DND-41 (cell line): ENCODE measurements around the gene PRRX2.

Experiments
- ATAC-seq: fragments of 200-7000 bp; cut with Tn5 transposase; 3 replicates; pipeline ENCODE4 v1.9.1; 2021; ENCODE audit warnings: low read depth; ENCODE audit not compliant: insufficient read depth
- DNase-seq: peaks from one replicate; pipeline ENCODE4 v3.0.0-alpha.2; 2020
- H2AFZ ChIP-seq: 2 replicates; pipeline ENCODE4 v1.6.0; 2012; ENCODE audit warnings: low read depth, low read length
- H3K27ac ChIP-seq: 2 replicates; pipeline ENCODE4 v1.5.1; 2012; ENCODE audit warnings: low read length, inconsistent platforms
- H3K27me3 ChIP-seq: fragments of 200-600 bp; sonication (generic); 2 replicates; pipeline ENCODE4 v1.6.0; 2012; ENCODE audit warnings: low read length, mild to moderate bottlenecking, inconsistent platforms; ENCODE audit not compliant: insufficient read depth, poor library complexity
- H3K36me3 ChIP-seq: 2 replicates; pipeline ENCODE4 v1.5.1; 2012; ENCODE audit warnings: low read length, inconsistent platforms; ENCODE audit not compliant: insufficient read depth
- H3K4me1 ChIP-seq: 2 replicates; pipeline ENCODE4 v1.5.1; 2012; ENCODE audit warnings: mild to moderate bottlenecking, low read length; ENCODE audit not compliant: insufficient read depth
- H3K4me2 ChIP-seq: 2 replicates; pipeline ENCODE4 v1.6.0; 2012; ENCODE audit warnings: mild to moderate bottlenecking, moderate library complexity, low read length, inconsistent platforms; ENCODE audit not compliant: insufficient read depth
- H3K4me3 ChIP-seq, 2 experiments: fragments of 200-600 bp in 1 of 2; shearing (Covaris generic) in 1 of 2; 2 replicates each; pipeline ENCODE4 v1.5.1; 2012 to 2016; ENCODE audit warnings: inconsistent platforms in 2 of 2, low read length in 2 of 2, mild to moderate bottlenecking in 2 of 2, low read depth in 1 of 2, moderate library complexity in 1 of 2
- H3K79me2 ChIP-seq: 2 replicates; pipeline ENCODE4 v1.6.0; 2012; ENCODE audit warnings: low read length, inconsistent platforms; ENCODE audit not compliant: insufficient read depth
- H3K9ac ChIP-seq: 2 replicates; pipeline ENCODE4 v1.6.0; 2012; ENCODE audit warnings: low read depth, mild to moderate bottlenecking, inconsistent platforms, low read length, moderate library complexity
- H3K9me3 ChIP-seq: 2 replicates; pipeline ENCODE4 v1.5.1; 2012; ENCODE audit warnings: low read length, moderate library complexity, mild to moderate bottlenecking, inconsistent platforms; ENCODE audit not compliant: insufficient read depth, severe bottlenecking
- H4K20me1 ChIP-seq: 2 replicates; pipeline ENCODE4 v1.6.0; 2012; ENCODE audit warnings: low read length; ENCODE audit not compliant: insufficient read depth
- CTCF ChIP-seq: IDR thresholded peaks from 2 replicates; pipeline ENCODE4 v1.5.1; 2012; ENCODE audit warnings: borderline replicate concordance, low read length, moderate library complexity, mild to moderate bottlenecking; ENCODE audit not compliant: poor library complexity, severe bottlenecking; ENCODE audit errors: extremely low read depth
- EZH2 ChIP-seq: IDR thresholded peaks from 3 replicates; pipeline ENCODE4 v1.6.1; 2012; ENCODE audit warnings: borderline replicate concordance, low read depth, mild to moderate bottlenecking, moderate library complexity, low read length, inconsistent platforms; ENCODE audit not compliant: severe bottlenecking

The PRRX2 gene

DNA sequence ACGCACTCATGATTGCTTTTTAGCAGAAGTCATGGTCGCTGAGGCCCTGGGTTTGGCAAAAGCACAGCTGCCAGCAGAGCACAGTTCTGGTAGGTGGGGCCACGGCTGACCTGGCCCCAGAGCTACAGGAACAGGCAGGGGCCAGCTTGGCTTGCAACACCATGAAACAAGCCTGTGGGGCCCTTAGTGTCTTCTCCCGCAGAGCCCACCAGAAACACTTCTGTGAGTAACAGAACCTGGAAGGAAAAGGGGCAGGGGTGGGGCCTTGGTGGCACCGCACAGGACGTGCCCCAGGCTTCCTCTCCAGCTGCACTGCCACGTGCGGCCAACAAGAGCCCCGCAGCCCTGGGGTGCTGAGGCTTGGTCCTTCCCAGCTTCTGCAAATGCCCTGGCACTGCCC lies 28.3 kb upstream of the PRRX2 start:
- Histone ChIP-seq H2AFZ (no peak overlapping the region), H3K4me1 (peaks cover 27% of the 10 kb centered on the region), H3K9ac (no peak overlapping the region), H3K27ac (no peak overlapping the region), H3K4me3 (no peak overlapping the region), H4K20me1 (peaks cover 80% of the 10 kb centered on the region), H3K9me3 (no peaks in the 10 kb centered on the region), H3K4me2 (no peak overlapping the region), H3K79me2 (peaks cover 59% of the 10 kb centered on the region), H3K27me3 (no peaks in the 10 kb centered on the region), H3K36me3 (peaks cover 69% of the 10 kb centered on the region)
- ATAC-seq (no peak), DNase-seq (no peak)
- TF ChIP-seq EZH2 = no peak
- no peak for TF ChIP-seq CTCF

DNA sequence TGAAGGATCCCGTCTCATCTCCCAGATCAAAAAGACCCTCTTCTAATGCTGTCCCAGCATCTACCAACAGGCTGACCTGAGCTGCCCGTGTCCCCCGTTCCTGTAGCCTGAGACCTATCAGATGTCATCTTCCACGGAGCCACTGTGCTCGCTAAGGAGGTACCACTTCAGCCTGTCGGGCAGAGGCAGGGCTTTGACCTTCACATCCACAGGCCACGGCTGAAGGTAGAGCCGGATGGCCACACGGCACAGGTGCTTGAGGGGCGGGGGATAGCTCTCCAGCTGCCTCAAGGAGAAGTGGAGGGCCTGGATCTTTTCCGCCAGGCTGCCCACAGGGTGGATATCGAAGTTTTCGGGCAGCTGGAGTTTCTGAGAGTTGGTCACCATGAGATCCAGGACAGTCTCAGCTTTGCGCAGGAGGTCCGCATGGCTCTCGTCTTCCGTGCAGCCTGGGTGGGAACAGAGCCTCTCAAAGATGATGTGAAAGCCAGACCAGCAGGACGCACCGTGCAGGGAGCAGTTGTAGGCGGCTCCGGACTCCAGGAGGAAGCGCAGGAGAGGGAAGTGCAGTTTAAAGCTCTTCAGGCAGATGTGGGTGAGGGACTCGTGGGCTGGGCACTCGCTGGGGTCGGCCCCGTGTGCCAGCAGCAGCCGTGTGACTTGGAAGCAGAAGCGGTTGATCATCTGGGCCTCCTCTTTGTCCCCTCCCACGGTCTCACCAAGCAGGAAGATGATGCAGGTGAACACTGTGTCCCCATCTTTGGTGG lies 27.6 kb upstream of the PRRX2 start:
- Histone ChIP-seq H3K4me1 (peaks cover 32% of the 10 kb centered on the region), H3K9ac (no peak overlapping the region), H2AFZ (no peak overlapping the region), H3K27me3 (no peaks in the 10 kb centered on the region), H3K9me3 (no peaks in the 10 kb centered on the region), H3K27ac (no peak overlapping the region), H3K4me3 (no peak overlapping the region), H3K4me2 (no peak overlapping the region), H4K20me1 (peaks cover 73% of the 10 kb centered on the region), H3K36me3 (peaks cover 62% of the 10 kb centered on the region), H3K79me2 (peaks cover 51% of the 10 kb centered on the region)
- ATAC-seq (no peak), DNase-seq (no peak)
- TF ChIP-seq CTCF (no peak), EZH2 (no peak)

DNA sequence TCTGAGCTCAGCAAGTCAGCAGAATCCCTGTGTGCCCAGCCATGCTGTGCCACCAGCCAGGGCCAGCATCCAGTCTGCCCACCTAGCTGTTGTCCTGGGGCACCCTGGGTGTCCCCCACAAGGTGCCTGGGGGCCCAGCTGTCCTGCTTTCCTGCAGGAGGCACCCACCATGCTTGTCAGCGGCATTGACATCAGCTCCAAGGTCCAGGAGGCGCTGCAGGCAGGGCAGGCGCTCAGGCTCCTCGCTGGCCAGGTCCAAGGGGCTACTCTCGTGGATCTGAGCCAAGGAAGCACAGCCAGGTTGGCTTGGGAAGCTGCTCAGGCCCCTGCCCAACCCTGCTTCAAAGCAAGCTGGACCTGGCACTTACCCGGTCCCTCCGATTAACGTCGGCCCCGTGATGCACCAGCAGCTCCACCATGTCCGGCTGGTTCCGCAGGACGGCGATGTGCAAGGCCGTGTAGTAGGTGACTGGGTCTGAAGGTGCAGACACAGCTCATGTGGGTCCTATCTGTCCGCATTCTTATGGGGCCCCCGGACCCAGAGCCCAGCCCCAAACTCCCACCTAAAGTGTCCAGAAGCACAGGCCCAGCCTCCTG lies 26.3 kb upstream of the PRRX2 start:
- Histone ChIP-seq H3K79me2 (peaks cover 38% of the 10 kb centered on the region), H3K4me3 (no peak overlapping the region), H2AFZ (no peak overlapping the region), H3K27ac (no peak overlapping the region), H3K4me2 (peak overlapping the region; percentile 97; the same call in 1 of the 2 replicates), H3K27me3 (no peaks in the 10 kb centered on the region), H3K36me3 (peaks cover 49% of the 10 kb centered on the region), H3K9me3 (no peaks in the 10 kb centered on the region), H3K4me1 (peaks cover 32% of the 10 kb centered on the region), H4K20me1 (peaks cover 60% of the 10 kb centered on the region), H3K9ac (no peak overlapping the region)
- no peak for TF ChIP-seq EZH2
- no peak for TF ChIP-seq CTCF
- DNase-seq = no peak
- ATAC-seq = no peak
